B cell (primary cell): ENCODE results near the gene TTC28. TPM values are rescaled to one million over a fixed set of nuclear protein-coding genes. Genes with fewer than 3 reads are reported as not detected.

ENCODE experiments used
- ATAC-seq: fragments of 200-7000 bp; cut with Tn5 transposase; one replicate; pipeline ENCODE4 v1.10.0; 2021; ENCODE audit warnings: low read depth, mild to moderate bottlenecking, moderate number of reproducible peaks, moderate library complexity
- CTCF ChIA-PET: fragments of 350-600 bp; sonication (Branson Sonifier 250); formaldehyde crosslinking; loops from one replicate; lab custom pipeline; 2021; ENCODE audit warnings: antibody characterized with exemption, inconsistent platforms; lab: Charles Lee
- POLR2A ChIA-PET: fragments of 350-600 bp; sonication (Branson Sonifier 250); formaldehyde crosslinking; loops from one replicate; lab custom pipeline; 2021; ENCODE audit warnings: antibody characterized with exemption; lab: Charles Lee
- DNase-seq: peaks from one replicate; pipeline ENCODE4 v3.0.0; 2013
- H2AFZ ChIP-seq: 2 replicates; pipeline ENCODE4 v1.6.1; 2012; ENCODE audit warnings: mild to moderate bottlenecking, low read depth, low read length; ENCODE audit not compliant: insufficient read depth, poor library complexity, severe bottlenecking
- H3K27ac ChIP-seq, 2 donors: 1 replicate in 1 of 2; 2 replicates in 1 of 2; pipeline ENCODE4 v1.5.1; 2012 to 2013; ENCODE audit warnings: low read length in 2 of 2, mild to moderate bottlenecking in 2 of 2, moderate library complexity in 1 of 2
- H3K27me3 ChIP-seq, 4 experiments: fragments of 200-600 bp in 1 of 4; sonication (generic) in 1 of 4; replicated peaks in 1 of 4; 1 replicate in 2 of 4; 2 replicates in 2 of 4; pipeline versions ENCODE4 v1.6.1 to v1.7.0; 2013 to 2016; ENCODE audit warnings: low read length in 3 of 4, mild to moderate bottlenecking in 2 of 4, mixed read lengths in 1 of 4, moderate library complexity in 1 of 4; ENCODE audit not compliant: insufficient read depth in 4 of 4, control insufficient read depth in 3 of 4; ENCODE audit errors: control extremely low read depth in 1 of 4
- H3K36me3 ChIP-seq, 2 experiments: replicated peaks in 1 of 2; 1 replicate in 1 of 2; 2 replicates in 1 of 2; pipeline versions ENCODE4 v1.6.1 to v1.7.1; 2013; ENCODE audit warnings: low read length in 1 of 2; ENCODE audit not compliant: insufficient read depth in 2 of 2, control insufficient read depth in 1 of 2; ENCODE audit errors: control extremely low read depth in 1 of 2, extremely low read depth in 1 of 2
- H3K4me1 ChIP-seq, 2 donors: fragments of 200-600 bp in 1 of 2; sonication (generic) in 1 of 2; 1 replicate in 1 of 2; 2 replicates in 1 of 2; pipeline versions ENCODE4 v1.5.1 to v1.6.1; 2013 to 2017; ENCODE audit warnings: low read length in 2 of 2; ENCODE audit not compliant: control insufficient read depth in 2 of 2, insufficient read depth in 2 of 2
- H3K4me2 ChIP-seq: replicated peaks from 2 replicates; pipeline ENCODE3; 2012; ENCODE audit warnings: mild to moderate bottlenecking, low read depth, low read length; ENCODE audit not compliant: poor library complexity, severe bottlenecking
- H3K4me3 ChIP-seq, 5 experiments: fragments of 200-600 bp in 1 of 5; sonication (generic) in 1 of 5; 1 replicate in 3 of 5; 2 replicates in 2 of 5; pipeline versions ENCODE4 v1.5.1 to v1.7.0; 2011 to 2016; ENCODE audit warnings: low read length in 4 of 5, mild to moderate bottlenecking in 4 of 5, low read depth in 2 of 5, control low read depth in 1 of 5, moderate library complexity in 1 of 5; ENCODE audit not compliant: insufficient read depth in 1 of 5; ENCODE audit errors: control extremely low read depth in 1 of 5, extremely low read depth in 1 of 5
- H3K79me2 ChIP-seq: fragments of 200-600 bp; sonication (generic); one replicate; pipeline ENCODE4 v1.6.0; 2016; ENCODE audit warnings: low read length; ENCODE audit not compliant: control insufficient read depth, insufficient read depth
- H3K9ac ChIP-seq: fragments of 200-600 bp; sonication (generic); 2 replicates; pipeline ENCODE4 v1.6.1; 2017; ENCODE audit warnings: mild to moderate bottlenecking, low read length, moderate library complexity
- H3K9me3 ChIP-seq, 3 donors: one replicate each; pipeline versions ENCODE4 v1.6.1 to v1.7.1; 2013; ENCODE audit warnings: low read length in 2 of 3; ENCODE audit not compliant: control insufficient read depth in 2 of 3, insufficient read depth in 1 of 3; ENCODE audit errors: control extremely low read depth in 1 of 3
- H4K20me1 ChIP-seq: 2 replicates; pipeline ENCODE4 v1.6.0; 2012; ENCODE audit warnings: mild to moderate bottlenecking, low read length; ENCODE audit not compliant: insufficient read depth, control insufficient read depth, poor library complexity, severe bottlenecking
- H3K27ac Mint-ChIP-seq: one replicate; pipeline ENCODE4 v1.8.0; 2021; ENCODE audit warnings: mixed read lengths
- H3K27me3 Mint-ChIP-seq: one replicate; pipeline ENCODE4 v1.8.0; 2021; ENCODE audit warnings: mixed read lengths
- H3K4me1 Mint-ChIP-seq: one replicate; pipeline ENCODE4 v1.8.0; 2021; ENCODE audit warnings: mixed read lengths
- H3K4me3 Mint-ChIP-seq: one replicate; pipeline ENCODE4 v1.8.0; 2021; ENCODE audit warnings: mixed read lengths
- H3K9me3 Mint-ChIP-seq: one replicate; pipeline ENCODE4 v1.8.0; 2022; ENCODE audit warnings: mixed read lengths; ENCODE audit not compliant: insufficient read depth
- CTCF ChIP-seq: fragments of 200-600 bp; IDR thresholded peaks from one replicate; pipeline ENCODE4 v1.8.0; 2022; ENCODE audit warnings: antibody characterized with exemption, mild to moderate bottlenecking
- EZH2 ChIP-seq: IDR thresholded peaks from 2 replicates; pipeline ENCODE4 v1.6.1; 2012; ENCODE audit warnings: borderline replicate concordance, low read depth, mild to moderate bottlenecking, moderate library complexity, low read length; ENCODE audit not compliant: insufficient read depth, poor library complexity, severe bottlenecking
- WGBS: methylation state at CpG from one replicate; pipeline ENCODE4 v1.1.5; 2013; ENCODE audit warnings: missing lambda C conversion rate; ENCODE audit not compliant: insufficient coverage; 5-methylcytosine and 5-hydroxymethylcytosine counted together
- intact Hi-C: fragments of 100-400 bp; cut with micrococcal nuclease; formaldehyde crosslinking; loops from one replicate; pipeline ENCODE4 v1.10.0; 2022
- polyA plus RNA-seq: library from polyadenylated mRNA; depleted of rRNA; stranded (reverse); fragments of >200 nt; gene quantifications from 2 replicates; pipeline ENCODE4 v1.2.3, GENCODE V29; 2012
- total RNA-seq, 2 donors: library from RNA; stranded (reverse); fragments of 120-200 nt in 1 of 2; gene quantifications; 1 replicate in 1 of 2; 2 replicates in 1 of 2; pipeline versions ENCODE4 v1.2.3 to v1.2.4, GENCODE V29; 2013 to 2022

Gene TTC28
- total and polyA plus RNA-seq, 2 donors (not counting 1 experiment from before 2014, with no cell fraction given), result 4.5 to 7.3 TPM

- H3K27ac ChIP-seq, result no peak overlapping the region
- H3K9ac ChIP-seq, result no peak overlapping the region
- no CpG with 5 or more reads among the region's 2 CpGs for WGBS
- Mint-ChIP-seq H3K4me3 (no peak overlapping the region), H3K27ac (no peak overlapping the region), H3K9me3 (no peaks in the 10 kb centered on the region), H3K27me3 (peaks cover 15% of the 10 kb centered on the region), H3K4me1 (no peaks in the 10 kb centered on the region)
- intact Hi-C loops, result no loop called here
- no peaks in the 10 kb centered on the region for H3K79me2 ChIP-seq
- no peaks in the 10 kb centered on the region for H3K9me3 ChIP-seq
- POLR2A ChIA-PET, result no interaction called here
- no peak overlapping the region for H3K4me2 ChIP-seq
- no peak overlapping the region for H2AFZ ChIP-seq
- ATAC-seq (no peak), DNase-seq (no peak)
- no peaks in the 10 kb centered on the region for H3K4me1 ChIP-seq
- CTCF ChIA-PET, result no interaction called here
- TF ChIP-seq EZH2 (no peak), CTCF (no peak)
- H3K4me3 ChIP-seq, result no peak overlapping the region
- H4K20me1 ChIP-seq, result no peaks in the 10 kb centered on the region
- H3K36me3 ChIP-seq, result no peaks in the 10 kb centered on the region
- no peaks in the 10 kb centered on the region for H3K27me3 ChIP-seq
Observed at GRCh38 chr22:28413612-28414399, 265.8 kb downstream of the TTC28 start.

- Mint-ChIP-seq H3K9me3 (no peaks in the 10 kb centered on the region), H3K27ac (no peak overlapping the region), H3K4me3 (no peak overlapping the region), H3K27me3 (peaks cover 10% of the 10 kb centered on the region), H3K4me1 (no peaks in the 10 kb centered on the region)
- TF ChIP-seq EZH2 (no peak), CTCF (no peak)
- H3K4me2 ChIP-seq, result no peak overlapping the region
- H3K9ac ChIP-seq, result no peak overlapping the region
- H3K27ac ChIP-seq, result no peak overlapping the region
- ATAC-seq, result no peak
- ChIA-PET POLR2A (no interaction called here), CTCF (no interaction called here)
- no CpG with 5 or more reads among the region's 2 CpGs for WGBS
- H4K20me1 ChIP-seq, result no peaks in the 10 kb centered on the region
- no peaks in the 10 kb centered on the region for H3K4me1 ChIP-seq
- H3K27me3 ChIP-seq, result no peaks in the 10 kb centered on the region
- H3K4me3 ChIP-seq, result no peak overlapping the region
- no peaks in the 10 kb centered on the region for H3K36me3 ChIP-seq
- intact Hi-C loops, result no loop called here
- H2AFZ ChIP-seq, result no peak overlapping the region
- DNase-seq, result no peak
- H3K79me2 ChIP-seq, result no peaks in the 10 kb centered on the region
- H3K9me3 ChIP-seq, result no peaks in the 10 kb centered on the region
Observed at GRCh38 chr22:28412109-28412508, 267.5 kb downstream of the TTC28 start.
